Kasumi-1 (cell line): ENCODE measurements around the gene ABHD12B.
"Not testable (repeated sequence)": the region's sequence is repeated elsewhere in the genome, so short reads cannot be mapped to it uniquely, and the experiment has no call there.

Source experiments
- DNase-seq, 2 experiments: peaks; one replicate each; lab custom pipeline; 2025; lab: John Stamatoyannopoulos, UW

ABHD12B gene

DNA sequence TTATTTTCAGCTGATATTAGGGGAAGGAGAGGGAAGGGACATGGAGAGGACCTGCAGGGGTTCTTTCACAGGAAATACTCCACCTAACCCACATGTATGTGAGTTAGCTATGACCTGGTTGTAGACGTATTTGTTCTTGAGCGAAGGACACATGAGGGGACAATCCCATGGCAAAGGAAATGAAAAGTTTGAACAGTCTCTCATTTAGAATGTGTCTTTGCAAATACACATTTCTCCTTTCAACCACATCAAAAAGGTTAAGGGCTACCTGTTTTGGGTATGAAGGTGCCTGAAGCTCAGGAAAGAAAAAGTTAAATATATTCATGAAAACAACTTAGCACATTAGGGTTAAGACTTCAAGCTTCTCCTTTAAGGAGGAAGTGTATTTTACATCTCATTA, 65.0 kb downstream of the ABHD12B start:
- DNase-seq: no peak

- DNase-seq: no peak
Observed at GRCh38 chr14:50937325-50937724, 65.5 kb downstream of the ABHD12B start.

- no peak for DNase-seq
Observed at GRCh38 chr14:50937800-50938199, 65.9 kb downstream of the ABHD12B start.

GRCh38 chr14:50941151-50941550, 69.3 kb downstream of the ABHD12B start:
- no peak for DNase-seq

GRCh38 chr14:50941638-50942037, 69.8 kb downstream of the ABHD12B start:
- DNase-seq: not testable (repeated sequence)

GRCh38 chr14:50943261-50943942, 71.5 kb downstream of the ABHD12B start:
- peak; percentile 52 to 61 for DNase-seq

GRCh38 chr14:50943943-50944646, 72.2 kb downstream of the ABHD12B start, which contains the start of gene PYGL:
Gene PYGL (minus strand): TSS chr14:50944483. CDS start chr14:50944403, 80 bp downstream.
- peak; percentile 71 to 74 for DNase-seq

DNA sequence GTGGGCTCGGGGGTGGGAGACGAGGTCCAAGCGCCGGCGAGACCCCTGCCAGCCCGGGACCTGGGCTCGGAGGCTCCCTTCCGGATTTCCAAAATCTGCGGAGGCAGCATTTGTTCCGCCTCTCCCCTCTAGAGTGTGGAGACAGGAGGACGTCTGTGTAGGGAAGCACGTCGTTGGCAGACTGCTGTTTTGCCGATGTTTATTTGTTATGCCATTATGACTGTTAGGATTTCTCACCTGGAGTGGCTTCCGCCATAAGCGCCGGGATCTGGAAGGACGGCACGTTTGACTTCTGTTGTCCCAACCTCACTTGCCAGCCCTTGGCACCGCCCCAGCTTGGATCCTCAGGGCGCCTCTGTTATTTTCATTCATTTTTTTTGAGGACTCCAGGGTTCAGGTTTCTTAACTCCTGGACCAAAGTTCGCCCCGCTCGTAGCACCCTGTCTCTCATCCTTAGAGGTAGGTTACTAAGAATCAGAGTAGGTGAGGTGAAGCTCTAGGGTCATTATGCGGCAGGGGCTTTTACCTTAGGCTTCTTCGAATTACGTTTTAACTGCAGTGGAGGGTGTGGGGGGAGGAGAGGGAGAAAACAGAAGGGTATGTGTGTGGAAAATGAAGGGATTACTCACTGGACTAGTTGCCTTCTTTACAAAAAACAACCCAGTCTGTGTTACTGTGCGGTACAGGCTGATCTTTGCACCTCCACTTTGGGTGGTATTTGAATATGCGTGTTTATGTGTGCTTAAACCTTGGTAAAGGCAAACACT, 73.0 kb downstream of the ABHD12B start:
- DNase-seq: peak; percentile 66 to 78

DNA sequence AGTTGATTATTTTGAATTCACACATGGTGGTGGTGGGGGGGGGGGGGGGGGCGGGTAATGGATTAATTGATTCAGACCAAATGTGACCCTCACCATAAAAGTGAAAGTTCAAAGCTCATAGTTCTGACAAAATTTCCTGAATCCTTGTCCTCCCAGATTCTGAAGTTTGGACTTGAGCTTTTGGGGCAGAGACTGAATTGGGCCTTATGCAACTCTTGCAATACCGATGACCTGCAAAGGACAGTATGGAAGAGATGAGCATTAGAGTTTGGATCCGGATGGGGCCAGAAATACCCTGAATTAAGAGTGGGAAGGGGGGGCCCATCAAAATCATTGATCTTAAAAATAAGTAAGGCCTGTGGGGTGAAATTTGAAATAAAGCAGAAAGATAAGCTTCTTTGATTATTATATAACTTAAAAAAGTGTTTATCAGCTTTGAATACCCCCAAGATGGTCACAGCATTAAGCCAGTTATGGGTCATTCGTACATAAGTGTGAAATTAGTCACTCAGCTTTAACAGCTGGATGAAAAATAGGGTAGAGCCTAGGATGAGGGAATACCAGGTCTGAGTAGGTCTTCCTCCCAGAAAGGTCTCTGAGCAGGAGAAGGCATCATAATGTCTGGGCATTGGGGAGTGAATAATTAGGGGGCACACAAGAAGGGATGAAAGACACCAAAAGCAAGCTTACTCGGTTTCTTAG, 74.5 kb downstream of the ABHD12B start:
- no peak for DNase-seq

GRCh38 chr14:50947446-50947845, 75.6 kb downstream of the ABHD12B start:
- no peak for DNase-seq

- no peak for DNase-seq
Observed at GRCh38 chr14:50948205-50948604, 76.4 kb downstream of the ABHD12B start.

GRCh38 chr14:50951032-50951431, 79.2 kb downstream of the ABHD12B start:
- no peak for DNase-seq

- no peak for DNase-seq
Observed at GRCh38 chr14:50953502-50953901, 81.6 kb downstream of the ABHD12B start.
